Effector CD4-positive, alpha-beta T cell (primary cell): ENCODE data around the gene MTCL1.

Experiments used
- DNase-seq: peaks from one replicate; pipeline ENCODE4 v3.0.0-alpha.2; 2020
- total RNA-seq: gene quantifications from one replicate; lab custom pipeline; 2026; lab: John Stamatoyannopoulos, UW

The MTCL1 gene
- total RNA-seq, result 0.75 reads per million

GRCh38 chr18:8705238-8705960 is at the start of gene MTCL1:
TSS of gene MTCL1 (plus strand) at chr18:8705556. CDS start at chr18:8705661, 105 bp downstream.
- DNase-seq, result no peak

GRCh38 chr18:8656232-8656631 is 49.1 kb upstream of the MTCL1 start:
- DNase-seq, result no peak

GRCh38 chr18:8657050-8657820 is 48.1 kb upstream of the MTCL1 start:
- DNase-seq, result no peak

- DNase-seq, result no peak
These were observed 47.4 kb upstream of the MTCL1 start for GRCh38 chr18:8657873-8658470.

GRCh38 chr18:8658858-8659485 is 46.4 kb upstream of the MTCL1 start:
- DNase-seq, result no peak

GRCh38 chr18:8659609-8660242 is 45.6 kb upstream of the MTCL1 start:
- DNase-seq, result no peak

- no peak for DNase-seq
These were observed 45.0 kb upstream of the MTCL1 start for GRCh38 chr18:8660316-8660715.

- no peak for DNase-seq
These were observed 43.4 kb upstream of the MTCL1 start for GRCh38 chr18:8661754-8662559.

GRCh38 chr18:8662560-8663255 is 42.6 kb upstream of the MTCL1 start:
- DNase-seq, result no peak

GRCh38 chr18:8667846-8668245 is 37.5 kb upstream of the MTCL1 start:
- DNase-seq, result no peak

- DNase-seq, result no peak
These were observed 37.0 kb upstream of the MTCL1 start for GRCh38 chr18:8668381-8668780.

- DNase-seq, result no peak
These were observed 35.8 kb upstream of the MTCL1 start for GRCh38 chr18:8669571-8669970.

GRCh38 chr18:8673256-8674209 is 31.8 kb upstream of the MTCL1 start:
- no peak for DNase-seq

- DNase-seq, result no peak
These were observed 30.3 kb upstream of the MTCL1 start for GRCh38 chr18:8675057-8675456.

GRCh38 chr18:8681196-8681595 is 24.2 kb upstream of the MTCL1 start:
- DNase-seq, result no peak

GRCh38 chr18:8684577-8684976 is 20.8 kb upstream of the MTCL1 start:
- DNase-seq, result no peak

- DNase-seq, result no peak
These were observed 20.0 kb upstream of the MTCL1 start for GRCh38 chr18:8685141-8685913.

- no peak for DNase-seq
These were observed 19.5 kb upstream of the MTCL1 start for GRCh38 chr18:8685914-8686216.

- DNase-seq, result no peak
These were observed 18.7 kb upstream of the MTCL1 start for GRCh38 chr18:8686611-8687010.
